ENCODE data around the gene PHF2. TPM values are rescaled to one million over a fixed set of nuclear protein-coding genes. Genes with fewer than 3 reads are reported as not detected.

PHF2 gene
- total and polyA plus RNA-seq, 9 of the 15 experiments (the other 6 are each of a cell fraction or from before 2014, with no cell fraction given): 0.37 to 14.4 (median 8.1) TPM

- ChIA-PET POLR2A (interaction anchor here (0.7 to 1.9 kb wide), 2 partner anchors 14 to 41 kb away, joined by 4 to 5 read pairs; no protein-coding TSS in a partner anchor), CTCF (ENCODE audit: low intra/inter-chr PET ratio) (no interaction called here)
- Histone ChIP-seq H3K79me2 (ENCODE audit: control insufficient read depth, insufficient read depth, low read length) (no peaks in the 10 kb centered on the region), H3K27me3 (ENCODE audit: control insufficient read depth in 2 of 2, insufficient read depth in 2 of 2, low read length in 2 of 2) (peaks cover 0 to 20% of the 10 kb centered on the region in 2 experiments; a peak in 2 of 5 replicates), H3K4me3 (no peak overlapping the region), H4K20me1 (replicated peaks; ENCODE audit: control insufficient read depth, insufficient read depth, low read length) (no peaks in the 10 kb centered on the region), H3K4me1 (replicated peaks in 1 of 2; ENCODE audit: control insufficient read depth in 2 of 2, insufficient read depth in 2 of 2, low read length in 2 of 2) (peaks cover 0 to 4% of the 10 kb centered on the region in 2 experiments; a peak in 1 of 5 replicates), H3K36me3 (ENCODE audit: control insufficient read depth, insufficient read depth, low read length) (no peaks in the 10 kb centered on the region), H3K9me3 (replicated peaks; ENCODE audit: control insufficient read depth, insufficient read depth, low read depth, low read length) (no peaks in the 10 kb centered on the region), H3K4me2 (ENCODE audit: insufficient read depth, low read length) (no peak overlapping the region), H2AFZ (ENCODE audit: low read depth, low read length) (peak overlapping the region; percentile 72), H3K27ac (ENCODE audit: extremely low read depth, low read depth, low read length) (no peak overlapping the region), H3K9ac (ENCODE audit: insufficient read depth in 1 of 2, low read depth in 2 of 2, low read length in 2 of 2) (no peak overlapping the region), H3K9me1 (ENCODE audit: control insufficient read depth, insufficient read depth, low read length) (no peaks in the 10 kb centered on the region)
- BruUV-seq (replicated peaks): no TSS peak
- peak; percentile 23 for FAIRE-seq
- in situ Hi-C loops (cut with MboI): no loop called here
- DNase-seq (ENCODE audit: extremely low read depth in 1 of 4, low spot score in 3 of 4): peak; percentile 9 to 48 (median 34)
- intact Hi-C loops (cut with micrococcal nuclease): no loop called here
- under 1% methylated on average over 13 of the region's 13 CpGs for WGBS (ENCODE audit: insufficient coverage, low coverage, missing lambda C conversion rate)
- peak; percentile 77 for ATAC-seq
- no peak for TF ChIP-seq PYGO2 (tag; IDR thresholded peaks at IDR 0.05)
- no peak for TF ChIP-seq ZNF12 (CRISPR knock-in tag; IDR thresholded peaks at IDR 0.05)
- no peak for TF ChIP-seq HES1 (IDR thresholded peaks at IDR 0.05; ENCODE audit: low read depth)
- TF ChIP-seq DLX4 (CRISPR knock-in tag; IDR thresholded peaks at IDR 0.05): no peak
- no peak for TF ChIP-seq RHOXF2B (CRISPR knock-in tag; conservative IDR thresholded peaks at IDR 0.05)
- peak; percentile 65 for TF ChIP-seq NFYB (IDR thresholded peaks at IDR 0.05; ENCODE audit: extremely low read depth, insufficient read length)
- TF ChIP-seq USF2 (CRISPR knock-in tag; IDR thresholded peaks at IDR 0.05): peak; percentile 65
- no peak for TF ChIP-seq E2F3 (CRISPR knock-in tag; IDR thresholded peaks at IDR 0.05)
- no peak for TF ChIP-seq ZNF584 (CRISPR knock-in tag; IDR thresholded peaks at IDR 0.05; ENCODE audit: low read depth)
- TF ChIP-seq HDAC6 (IDR thresholded peaks at IDR 0.05; ENCODE audit: low read depth, low read length): no peak
- TF ChIP-seq XRCC4 (IDR thresholded peaks at IDR 0.05; ENCODE audit: extremely low read depth, insufficient read depth, insufficient read length): no peak
- TF ChIP-seq, protein P1, sequence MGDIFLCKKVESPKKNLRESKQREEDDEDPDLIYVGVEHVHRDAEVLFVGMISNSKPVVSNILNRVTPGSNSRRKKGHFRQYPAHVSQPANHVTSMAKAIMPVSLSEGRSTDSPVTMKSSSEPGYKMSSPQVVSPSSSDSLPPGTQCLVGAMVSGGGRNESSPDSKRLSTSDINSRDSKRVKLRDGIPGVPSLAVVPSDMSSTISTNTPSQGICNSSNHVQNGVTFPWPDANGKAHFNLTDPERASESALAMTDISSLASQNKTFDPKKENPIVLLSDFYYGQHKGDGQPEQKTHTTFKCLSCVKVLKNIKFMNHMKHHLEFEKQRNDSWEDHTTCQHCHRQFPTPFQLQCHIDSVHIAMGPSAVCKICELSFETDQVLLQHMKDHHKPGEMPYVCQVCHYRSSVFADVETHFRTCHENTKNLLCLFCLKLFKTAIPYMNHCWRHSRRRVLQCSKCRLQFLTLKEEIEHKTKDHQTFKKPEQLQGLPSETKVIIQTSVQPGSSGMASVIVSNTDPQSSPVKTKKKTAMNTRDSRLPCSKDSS (IDR thresholded peaks at IDR 0.05; ENCODE audit: low read depth, partially characterized antibody): no peak
- TF ChIP-seq ZNF707 (CRISPR knock-in tag; conservative IDR thresholded peaks at IDR 0.05): no peak
- TF ChIP-seq, protein P2, sequence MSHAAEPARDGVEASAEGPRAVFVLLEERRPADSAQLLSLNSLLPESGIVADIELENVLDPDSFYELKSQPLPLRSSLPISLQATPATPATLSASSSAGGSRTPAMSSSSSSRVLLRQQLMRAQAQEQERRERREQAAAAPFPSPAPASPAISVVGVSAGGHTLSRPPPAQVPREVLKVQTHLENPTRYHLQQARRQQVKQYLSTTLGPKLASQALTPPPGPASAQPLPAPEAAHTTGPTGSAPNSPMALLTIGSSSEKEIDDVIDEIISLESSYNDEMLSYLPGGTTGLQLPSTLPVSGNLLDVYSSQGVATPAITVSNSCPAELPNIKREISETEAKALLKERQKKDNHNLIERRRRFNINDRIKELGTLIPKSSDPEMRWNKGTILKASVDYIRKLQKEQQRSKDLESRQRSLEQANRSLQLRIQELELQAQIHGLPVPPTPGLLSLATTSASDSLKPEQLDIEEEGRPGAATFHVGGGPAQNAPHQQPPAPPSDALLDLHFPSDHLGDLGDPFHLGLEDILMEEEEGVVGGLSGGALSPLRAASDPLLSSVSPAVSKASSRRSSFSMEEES (CRISPR knock-in tag; IDR thresholded peaks at IDR 0.05): peak; percentile 48
- peak; percentile 79; the same call in 1 of the 2 replicates for TF ChIP-seq RAD51 (IDR thresholded peaks at IDR 0.05; ENCODE audit: borderline replicate concordance, low read depth)
- no peak for TF ChIP-seq MCM5 (IDR thresholded peaks at IDR 0.05; ENCODE audit: low read depth)
- TF ChIP-seq MCM2 (IDR thresholded peaks at IDR 0.05; ENCODE audit: low read depth): no peak
- TF ChIP-seq CBFA2T2 (conservative IDR thresholded peaks at IDR 0.05): peak; percentile 33
Observed at GRCh38 chr9:93721417-93721965, 145.1 kb downstream of the PHF2 start.
